ENCODE results near the gene NUDT16L1. TPM values are rescaled to one million over a fixed set of nuclear protein-coding genes. Genes with fewer than 3 reads are reported as not detected.

Gene NUDT16L1
- total RNA-seq, 1 donor from 2014 or later = 20.4 TPM

GRCh38 chr16:4698321-4699045, 5.1 kb downstream of the NUDT16L1 start:
- Mint-ChIP-seq H3K27ac (ENCODE audit: unreplicated experiment) (no peak overlapping the region), H3K4me1 (ENCODE audit: low read depth) (peaks cover 12% of the 10 kb centered on the region), H3K36me3 (ENCODE audit: low read depth) (peaks cover 11% of the 10 kb centered on the region), H3K9me3 (ENCODE audit: low read depth) (no peaks in the 10 kb centered on the region), H3K4me3 (ENCODE audit: unreplicated experiment) (no peak overlapping the region), H3K27me3 (ENCODE audit: low read depth) (no peaks in the 10 kb centered on the region)
- no peak for DNase-seq (ENCODE audit: low spot score)
- TF ChIP-seq, protein P1, sequence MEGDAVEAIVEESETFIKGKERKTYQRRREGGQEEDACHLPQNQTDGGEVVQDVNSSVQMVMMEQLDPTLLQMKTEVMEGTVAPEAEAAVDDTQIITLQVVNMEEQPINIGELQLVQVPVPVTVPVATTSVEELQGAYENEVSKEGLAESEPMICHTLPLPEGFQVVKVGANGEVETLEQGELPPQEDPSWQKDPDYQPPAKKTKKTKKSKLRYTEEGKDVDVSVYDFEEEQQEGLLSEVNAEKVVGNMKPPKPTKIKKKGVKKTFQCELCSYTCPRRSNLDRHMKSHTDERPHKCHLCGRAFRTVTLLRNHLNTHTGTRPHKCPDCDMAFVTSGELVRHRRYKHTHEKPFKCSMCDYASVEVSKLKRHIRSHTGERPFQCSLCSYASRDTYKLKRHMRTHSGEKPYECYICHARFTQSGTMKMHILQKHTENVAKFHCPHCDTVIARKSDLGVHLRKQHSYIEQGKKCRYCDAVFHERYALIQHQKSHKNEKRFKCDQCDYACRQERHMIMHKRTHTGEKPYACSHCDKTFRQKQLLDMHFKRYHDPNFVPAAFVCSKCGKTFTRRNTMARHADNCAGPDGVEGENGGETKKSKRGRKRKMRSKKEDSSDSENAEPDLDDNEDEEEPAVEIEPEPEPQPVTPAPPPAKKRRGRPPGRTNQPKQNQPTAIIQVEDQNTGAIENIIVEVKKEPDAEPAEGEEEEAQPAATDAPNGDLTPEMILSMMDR (IDR thresholded peaks at IDR 0.05) = no peak

DNA sequence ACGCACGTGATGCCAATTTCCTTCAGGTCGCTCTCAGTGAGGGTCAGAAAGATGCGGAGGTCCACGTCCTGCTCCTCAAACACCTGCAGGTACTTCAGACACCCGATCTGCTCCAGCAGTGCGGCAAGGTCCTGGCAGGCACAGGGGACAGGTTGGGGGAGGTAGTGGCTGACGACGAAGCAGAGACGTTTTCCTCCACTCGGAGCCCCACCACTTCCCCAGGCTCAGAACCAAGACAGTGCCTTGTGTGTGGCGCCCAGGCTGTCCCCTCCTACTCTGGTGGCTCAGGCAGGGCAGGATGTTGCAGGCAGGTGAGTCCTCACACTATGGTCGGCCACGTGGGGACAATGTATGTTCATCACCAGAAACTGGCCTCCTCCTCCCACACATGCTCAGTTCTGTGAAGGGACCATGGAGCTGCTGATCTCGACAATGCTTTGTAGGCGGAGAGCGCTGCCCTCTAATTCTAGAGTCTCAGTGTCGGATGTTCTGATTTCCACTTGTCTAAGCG, 5.7 kb downstream of the NUDT16L1 start:
- TF ChIP-seq, protein P1 (IDR thresholded peaks at IDR 0.05) = no peak
- no peaks in the 10 kb centered on the region for H3K9me3 Mint-ChIP-seq (ENCODE audit: low read depth)
- no peaks in the 10 kb centered on the region for H3K27me3 Mint-ChIP-seq (ENCODE audit: low read depth)
- H3K27ac Mint-ChIP-seq (ENCODE audit: unreplicated experiment) = no peak overlapping the region
- H3K4me1 Mint-ChIP-seq (ENCODE audit: low read depth) = peaks cover 12% of the 10 kb centered on the region
- no peak overlapping the region for H3K4me3 Mint-ChIP-seq (ENCODE audit: unreplicated experiment)
- DNase-seq (ENCODE audit: low spot score) = no peak
- H3K36me3 Mint-ChIP-seq (ENCODE audit: low read depth) = peaks cover 11% of the 10 kb centered on the region

DNA sequence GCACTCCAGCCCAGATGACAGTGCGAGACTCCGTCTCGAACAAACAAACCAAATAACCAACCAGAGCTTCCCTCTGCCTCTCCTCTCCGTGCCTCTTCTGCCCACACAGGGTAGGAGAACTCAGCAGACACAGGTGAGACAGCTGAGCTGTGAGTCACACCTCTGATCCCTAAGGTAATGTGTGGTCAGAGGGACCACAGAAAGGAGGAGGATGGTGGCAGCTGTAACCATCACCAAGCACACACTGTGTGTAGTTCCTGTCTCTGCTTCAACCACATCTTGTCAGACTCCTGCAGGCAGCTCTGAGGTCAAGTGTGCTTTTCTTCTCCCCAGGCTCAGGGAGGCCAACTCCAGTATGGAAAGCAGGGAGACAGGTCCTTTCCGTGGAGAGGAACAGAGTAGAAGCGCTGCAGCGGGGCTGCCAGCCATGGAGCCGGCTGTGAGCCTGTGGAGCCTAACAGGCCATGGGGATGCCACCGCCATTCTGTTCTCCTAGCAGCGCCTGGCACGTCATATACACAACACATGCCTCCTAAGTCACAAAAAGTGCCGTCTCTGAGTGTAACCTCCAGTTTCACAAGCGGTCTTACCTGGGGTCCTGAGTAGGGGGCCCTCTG, 7.1 kb downstream of the NUDT16L1 start:
- peak; percentile 78 for DNase-seq (ENCODE audit: low spot score)
- Mint-ChIP-seq H3K36me3 (ENCODE audit: low read depth) (peaks cover 18% of the 10 kb centered on the region), H3K27ac (ENCODE audit: unreplicated experiment) (no peak overlapping the region), H3K4me1 (ENCODE audit: low read depth) (peaks cover under 1% of the 10 kb centered on the region), H3K27me3 (ENCODE audit: low read depth) (no peaks in the 10 kb centered on the region), H3K9me3 (ENCODE audit: low read depth) (no peaks in the 10 kb centered on the region), H3K4me3 (ENCODE audit: unreplicated experiment) (no peak overlapping the region)
- TF ChIP-seq, protein P1 (IDR thresholded peaks at IDR 0.05) = no peak

DNA sequence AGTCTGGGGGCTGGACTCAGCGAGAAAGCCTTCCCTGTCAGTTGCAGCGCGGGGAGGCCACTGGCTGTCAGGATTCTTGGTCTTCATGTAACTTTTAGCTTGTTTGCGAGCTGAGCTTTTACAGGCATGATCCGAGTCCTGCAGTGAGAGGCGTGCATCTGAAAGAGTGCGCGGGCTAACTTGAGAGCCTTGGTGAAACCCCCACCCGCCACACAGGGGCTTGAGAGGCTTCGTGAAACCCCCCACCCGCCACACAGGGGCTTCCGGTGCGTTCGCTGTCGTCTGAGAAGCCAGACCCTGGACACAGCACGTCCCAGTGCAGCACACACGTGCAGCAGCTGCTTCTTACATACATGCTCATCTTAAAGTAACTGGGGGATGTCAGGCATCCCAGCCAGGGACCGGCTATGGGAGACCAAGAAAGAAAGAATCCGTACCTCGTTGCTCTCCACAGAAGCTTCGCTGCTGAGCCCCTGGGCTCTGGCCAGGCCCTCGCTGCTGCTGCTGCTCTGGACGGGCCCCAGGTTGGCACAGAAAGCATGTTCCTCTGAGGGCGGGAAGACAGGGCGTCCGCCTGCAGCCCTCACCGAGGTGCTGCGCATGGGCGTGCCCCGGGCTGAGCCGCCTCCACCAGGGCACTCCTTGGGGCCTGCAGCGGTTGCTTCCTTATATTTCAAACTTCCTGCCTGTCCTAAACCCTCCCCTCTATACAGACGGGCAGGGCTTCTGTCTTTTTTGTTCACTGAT, 7.8 kb downstream of the NUDT16L1 start:
- Mint-ChIP-seq H3K36me3 (ENCODE audit: low read depth) (peaks cover 18% of the 10 kb centered on the region), H3K9me3 (ENCODE audit: low read depth) (no peaks in the 10 kb centered on the region), H3K27me3 (ENCODE audit: low read depth) (no peaks in the 10 kb centered on the region), H3K4me1 (ENCODE audit: low read depth) (no peaks in the 10 kb centered on the region), H3K4me3 (ENCODE audit: unreplicated experiment) (no peak overlapping the region), H3K27ac (ENCODE audit: unreplicated experiment) (no peak overlapping the region)
- TF ChIP-seq, protein P1 (IDR thresholded peaks at IDR 0.05) = no peak
- DNase-seq (ENCODE audit: low spot score) = peak; percentile 89

DNA sequence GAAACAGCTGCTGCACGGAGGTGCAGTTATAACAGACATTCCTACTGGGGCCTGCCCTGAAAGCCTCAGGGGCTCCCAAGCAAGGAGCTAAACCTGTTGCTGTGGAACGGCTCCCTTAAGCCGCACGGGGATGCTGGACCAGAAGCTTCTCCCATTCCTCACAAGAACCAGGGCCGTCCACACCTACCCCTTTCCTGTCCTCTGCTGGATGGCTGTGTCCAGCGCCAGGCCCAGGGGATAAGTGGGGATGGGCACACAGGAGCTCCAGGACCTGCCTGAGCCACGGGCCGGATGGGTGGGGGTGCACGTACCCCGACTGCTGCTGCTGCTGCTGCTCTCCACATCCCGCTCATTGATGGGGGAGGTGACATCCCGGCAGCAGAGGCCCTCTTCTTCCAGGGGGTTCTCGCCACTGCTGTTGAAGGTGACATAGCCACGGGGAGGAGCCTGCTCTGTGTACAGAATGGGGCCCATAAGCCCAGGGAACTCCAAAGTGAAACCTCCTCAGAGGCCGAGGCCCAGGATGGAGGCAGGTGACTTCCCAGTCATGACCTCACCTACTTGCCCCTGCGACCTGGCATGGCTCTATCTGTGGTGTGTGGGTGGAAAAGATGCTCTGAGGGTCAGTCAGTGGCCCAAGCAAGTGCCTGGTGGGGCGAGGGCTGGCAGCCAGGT, 8.6 kb downstream of the NUDT16L1 start:
- H3K36me3 Mint-ChIP-seq (ENCODE audit: low read depth) = peaks cover 20% of the 10 kb centered on the region
- DNase-seq (ENCODE audit: low spot score) = peak; percentile 92
- H3K27ac Mint-ChIP-seq (ENCODE audit: unreplicated experiment) = no peak overlapping the region
- H3K9me3 Mint-ChIP-seq (ENCODE audit: low read depth) = no peaks in the 10 kb centered on the region
- H3K4me3 Mint-ChIP-seq (ENCODE audit: unreplicated experiment) = no peak overlapping the region
- TF ChIP-seq, protein P1 (IDR thresholded peaks at IDR 0.05) = no peak
- no peaks in the 10 kb centered on the region for H3K27me3 Mint-ChIP-seq (ENCODE audit: low read depth)
- H3K4me1 Mint-ChIP-seq (ENCODE audit: low read depth) = no peaks in the 10 kb centered on the region
